Neural crest cell (in vitro differentiated cells): Measurements from ENCODE around the gene SLC29A4. TPM values are rescaled to one million over a fixed set of nuclear protein-coding genes. Genes with fewer than 3 reads are reported as not detected.
"Not testable (repeated sequence)": the region's sequence is repeated elsewhere in the genome, so short reads cannot be mapped to it uniquely, and the experiment has no call there.

Experiments
- DNase-seq: peaks from one replicate; pipeline ENCODE4 v3.0.0; 2021; ENCODE audit warnings: low read depth, mixed read lengths, low spot score
- H3K27ac Mint-ChIP-seq: one replicate; pipeline ENCODE4 v1.8.0; 2021; ENCODE audit warnings: mild to moderate bottlenecking, mixed read lengths; ENCODE audit not compliant: unreplicated experiment
- H3K27me3 Mint-ChIP-seq: 2 replicates; pipeline ENCODE4 v1.8.0; 2021; ENCODE audit warnings: low read depth, mild to moderate bottlenecking, mixed read lengths
- H3K36me3 Mint-ChIP-seq: 2 replicates; pipeline ENCODE4 v1.8.0; 2021; ENCODE audit warnings: low read depth, mild to moderate bottlenecking, mixed read lengths
- H3K4me1 Mint-ChIP-seq: 2 replicates; pipeline ENCODE4 v1.8.0; 2021; ENCODE audit warnings: mixed read lengths
- H3K4me3 Mint-ChIP-seq: one replicate; pipeline ENCODE4 v1.8.0; 2021; ENCODE audit warnings: mild to moderate bottlenecking, mixed read lengths
- H3K9me3 Mint-ChIP-seq: 2 replicates; pipeline ENCODE4 v1.8.0; 2021; ENCODE audit warnings: mixed read lengths
- total RNA-seq: library from RNA; stranded (reverse); gene quantifications from 2 replicates; pipeline ENCODE4 v1.2.1, GENCODE V29; 2021
- TF ChIP-seq, protein P1 (sequence below): fragments of 200-600 bp; sonication (generic); conservative IDR thresholded peaks from 2 replicates; pipeline ENCODE4 v1.5.0; 2021; ENCODE audit warnings: antibody characterized with exemption, mild to moderate bottlenecking

Gene SLC29A4
- total RNA-seq, 1 donor from 2014 or later, result 40.0 TPM

DNA sequence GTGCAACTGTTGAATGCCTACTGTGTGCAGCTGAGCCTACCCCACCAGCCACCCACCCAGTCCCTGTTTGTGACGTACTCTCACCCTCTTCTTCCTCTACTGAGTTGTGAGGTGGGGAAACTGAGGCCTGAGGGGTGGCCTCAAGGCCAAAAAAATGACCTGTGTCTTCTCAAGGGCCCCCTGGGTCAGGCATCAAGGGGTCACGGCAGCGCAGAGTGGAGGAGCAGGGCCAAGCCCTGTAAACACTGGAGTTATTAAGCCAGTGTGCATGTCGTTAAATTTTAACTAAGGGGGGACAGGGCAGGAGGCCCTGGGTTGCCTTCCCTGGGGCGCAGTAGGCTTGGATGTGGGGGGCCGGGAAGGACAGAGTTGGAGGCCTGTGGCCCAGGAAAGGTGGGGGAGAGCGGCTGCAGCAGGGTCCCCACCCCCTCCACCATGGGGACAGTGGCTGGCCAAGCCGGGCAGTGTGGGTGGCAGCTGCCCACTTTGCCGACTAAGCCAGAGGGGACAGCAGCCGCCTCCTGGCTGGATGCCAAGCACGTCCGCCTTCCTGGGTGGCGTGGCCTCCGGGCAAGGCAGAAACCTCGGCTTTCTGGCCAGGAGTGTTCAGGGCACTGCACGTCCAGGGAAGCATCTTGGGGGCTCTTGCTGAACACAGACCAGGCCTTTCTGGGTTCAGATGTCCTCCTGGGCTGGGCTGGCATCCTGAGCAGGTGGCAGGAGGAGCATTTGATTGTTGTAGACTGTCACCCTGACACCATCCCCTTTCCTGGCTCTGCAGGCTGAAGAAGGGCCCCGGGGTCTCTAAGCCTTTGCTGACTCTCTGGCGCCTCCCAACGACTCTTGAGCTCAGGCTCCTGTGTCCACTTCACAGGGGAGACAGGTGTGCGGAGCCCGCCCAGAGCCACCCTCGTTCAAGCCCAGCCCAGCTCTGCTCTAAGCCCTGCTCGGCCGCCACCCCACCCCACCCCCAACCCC lies 1.9 kb downstream of the SLC29A4 start:
- TF ChIP-seq, protein P1, sequence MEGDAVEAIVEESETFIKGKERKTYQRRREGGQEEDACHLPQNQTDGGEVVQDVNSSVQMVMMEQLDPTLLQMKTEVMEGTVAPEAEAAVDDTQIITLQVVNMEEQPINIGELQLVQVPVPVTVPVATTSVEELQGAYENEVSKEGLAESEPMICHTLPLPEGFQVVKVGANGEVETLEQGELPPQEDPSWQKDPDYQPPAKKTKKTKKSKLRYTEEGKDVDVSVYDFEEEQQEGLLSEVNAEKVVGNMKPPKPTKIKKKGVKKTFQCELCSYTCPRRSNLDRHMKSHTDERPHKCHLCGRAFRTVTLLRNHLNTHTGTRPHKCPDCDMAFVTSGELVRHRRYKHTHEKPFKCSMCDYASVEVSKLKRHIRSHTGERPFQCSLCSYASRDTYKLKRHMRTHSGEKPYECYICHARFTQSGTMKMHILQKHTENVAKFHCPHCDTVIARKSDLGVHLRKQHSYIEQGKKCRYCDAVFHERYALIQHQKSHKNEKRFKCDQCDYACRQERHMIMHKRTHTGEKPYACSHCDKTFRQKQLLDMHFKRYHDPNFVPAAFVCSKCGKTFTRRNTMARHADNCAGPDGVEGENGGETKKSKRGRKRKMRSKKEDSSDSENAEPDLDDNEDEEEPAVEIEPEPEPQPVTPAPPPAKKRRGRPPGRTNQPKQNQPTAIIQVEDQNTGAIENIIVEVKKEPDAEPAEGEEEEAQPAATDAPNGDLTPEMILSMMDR, result peak; percentile 57
- no peaks in the 10 kb centered on the region for H3K36me3 Mint-ChIP-seq
- DNase-seq, result peak; percentile 51
- no peak overlapping the region for H3K27ac Mint-ChIP-seq
- no peaks in the 10 kb centered on the region for H3K9me3 Mint-ChIP-seq
- no peaks in the 10 kb centered on the region for H3K4me1 Mint-ChIP-seq
- peaks cover 2% of the 10 kb centered on the region for H3K27me3 Mint-ChIP-seq
- peak overlapping the region; percentile 85 for H3K4me3 Mint-ChIP-seq

DNA sequence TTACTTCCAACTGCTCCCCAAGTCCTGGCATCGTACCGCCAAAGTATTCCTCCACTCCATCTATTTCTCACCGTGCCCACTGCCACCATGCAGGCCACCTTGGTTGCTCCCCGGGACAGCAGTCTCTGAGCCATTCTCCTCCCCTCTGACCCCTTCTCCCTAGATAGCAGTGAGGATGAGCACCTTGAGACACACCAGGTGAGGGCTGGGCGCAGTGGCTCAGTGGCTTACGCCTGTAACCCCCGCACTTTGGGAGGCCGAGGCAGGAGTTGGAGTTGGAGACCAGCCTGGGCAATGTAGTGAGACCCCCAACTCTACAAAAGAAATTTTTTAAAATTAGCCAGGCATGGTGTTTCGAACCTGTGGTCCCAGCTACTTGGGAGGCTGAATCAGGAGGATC lies 4.2 kb downstream of the SLC29A4 start:
- Mint-ChIP-seq H3K36me3 (no peaks in the 10 kb centered on the region), H3K9me3 (no peaks in the 10 kb centered on the region), H3K27me3 (no peaks in the 10 kb centered on the region), H3K4me1 (no peaks in the 10 kb centered on the region), H3K27ac (no peak overlapping the region), H3K4me3 (no peak overlapping the region)
- no peak for DNase-seq
- TF ChIP-seq, protein P1, result no peak

DNA sequence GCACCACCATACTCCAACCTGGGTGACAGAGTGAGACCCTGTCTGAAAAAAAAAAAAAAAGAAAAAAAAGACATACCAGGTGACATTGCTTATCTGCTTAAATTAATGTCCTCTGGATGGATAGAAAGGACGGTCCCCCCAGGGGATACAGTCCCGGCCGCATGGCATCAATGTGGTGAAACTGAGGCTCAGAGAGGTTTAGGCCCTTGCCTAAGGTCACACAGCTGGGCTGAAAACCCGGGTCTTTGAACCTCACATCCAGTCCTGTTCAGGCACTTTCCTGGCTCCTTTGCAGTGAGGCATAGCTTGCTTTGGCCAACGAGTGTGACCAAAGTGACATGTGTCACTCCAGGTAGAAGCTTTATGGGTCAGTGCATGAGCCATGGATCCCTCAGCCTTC lies 4.6 kb downstream of the SLC29A4 start:
- not testable (repeated sequence) for H3K27me3 Mint-ChIP-seq, H3K4me3 Mint-ChIP-seq

DNA sequence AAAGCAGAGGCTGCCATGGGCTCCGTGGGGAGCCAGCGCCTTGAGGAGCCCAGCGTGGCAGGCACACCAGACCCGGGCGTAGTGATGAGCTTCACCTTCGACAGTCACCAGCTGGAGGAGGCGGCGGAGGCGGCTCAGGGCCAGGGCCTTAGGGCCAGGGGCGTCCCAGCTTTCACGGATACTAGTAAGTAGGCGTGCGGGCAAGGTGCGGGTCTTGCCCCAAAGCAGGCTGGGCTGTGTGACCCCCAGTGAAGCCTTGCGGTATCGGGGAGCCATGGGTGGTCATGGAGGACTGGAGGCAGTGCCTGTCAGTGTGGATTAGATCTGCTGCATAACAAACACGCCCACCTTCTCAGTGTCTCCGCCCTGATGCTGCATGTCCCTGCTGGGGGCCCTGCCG lies 5.1 kb downstream of the SLC29A4 start:
- DNase-seq, result no peak
- H3K27me3 Mint-ChIP-seq, result no peaks in the 10 kb centered on the region
- no peak overlapping the region for H3K27ac Mint-ChIP-seq
- H3K9me3 Mint-ChIP-seq, result no peaks in the 10 kb centered on the region
- H3K36me3 Mint-ChIP-seq, result no peaks in the 10 kb centered on the region
- TF ChIP-seq, protein P1, result no peak
- H3K4me1 Mint-ChIP-seq, result no peaks in the 10 kb centered on the region
- H3K4me3 Mint-ChIP-seq, result no peak overlapping the region

More for the DNA sequence above, 4.6 kb downstream of the SLC29A4 start:
- not testable (repeated sequence) for H3K27ac Mint-ChIP-seq, DNase-seq, H3K4me1 Mint-ChIP-seq, H3K36me3 Mint-ChIP-seq, H3K9me3 Mint-ChIP-seq

DNA sequence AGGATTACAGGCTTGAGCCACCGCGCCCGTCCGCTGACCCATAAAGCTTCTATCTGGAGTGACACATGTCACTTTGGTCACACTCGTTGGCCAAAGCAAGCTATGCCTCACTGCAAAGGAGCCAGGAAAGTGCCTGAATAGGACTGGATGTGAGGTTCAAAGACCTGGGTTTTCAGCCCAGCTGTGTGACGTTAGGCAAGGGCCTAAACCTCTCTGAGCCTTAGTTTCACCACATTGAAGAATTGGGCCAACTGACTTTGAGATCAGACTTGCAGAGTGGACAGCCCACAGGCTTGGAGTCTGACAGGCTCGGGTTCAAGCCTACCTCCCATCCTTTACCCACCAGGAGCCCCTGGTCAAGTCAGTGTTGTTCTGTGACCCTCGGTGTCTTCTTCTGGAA lies 5.8 kb downstream of the SLC29A4 start:
- not testable (repeated sequence) for H3K9me3 Mint-ChIP-seq, H3K27ac Mint-ChIP-seq, H3K27me3 Mint-ChIP-seq, H3K36me3 Mint-ChIP-seq, DNase-seq, H3K4me1 Mint-ChIP-seq
- peak overlapping the region; percentile 41 for H3K4me3 Mint-ChIP-seq

DNA sequence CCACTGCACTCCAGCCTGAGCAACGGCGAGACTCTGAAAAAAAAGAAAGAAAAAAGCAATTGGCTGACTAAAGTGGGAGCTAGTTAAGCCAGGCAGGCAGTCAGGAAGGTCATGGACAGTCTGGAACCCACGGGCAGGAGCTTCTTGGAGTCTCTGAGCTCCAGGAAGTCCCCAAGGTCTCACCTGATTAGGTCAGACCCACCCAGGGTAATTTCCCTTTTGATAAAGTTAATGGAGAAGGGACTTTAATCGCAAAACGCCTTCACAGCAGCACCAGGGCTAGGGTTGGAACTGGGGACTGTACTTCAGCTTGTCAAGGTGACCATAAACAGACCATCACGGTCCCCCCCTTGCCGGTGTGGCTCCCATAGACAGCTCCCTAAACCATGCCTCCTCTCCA lies 6.6 kb downstream of the SLC29A4 start:
- Mint-ChIP-seq H3K36me3 (peaks cover 6% of the 10 kb centered on the region), H3K27ac (no peak overlapping the region), H3K4me1 (no peaks in the 10 kb centered on the region), H3K9me3 (no peaks in the 10 kb centered on the region), H3K4me3 (no peak overlapping the region), H3K27me3 (no peaks in the 10 kb centered on the region)
- TF ChIP-seq, protein P1, result no peak
- DNase-seq, result no peak
